ENCODE data around the gene TSPAN17. TPM values are rescaled to one million over a fixed set of nuclear protein-coding genes. Genes with fewer than 3 reads are reported as not detected.

TSPAN17 gene
- total and polyA plus RNA-seq, 9 of the 15 experiments (the other 6 are each of a cell fraction or from before 2014, with no cell fraction given): 0.73 to 58.3 (median 34.5) TPM

GRCh38 chr5:176704355-176704754 lies 57.1 kb downstream of the TSPAN17 start:
- FAIRE-seq (no peak), DNase-seq (ENCODE audit: extremely low read depth in 1 of 4, low spot score in 3 of 4) (no peak), ATAC-seq (no peak)
- H3K4me3 ChIP-seq: no peak overlapping the region
- intact Hi-C loops (cut with micrococcal nuclease) (no loop called here), in situ Hi-C loops (cut with MboI) (no loop called here)
- H3K27ac ChIP-seq (ENCODE audit: extremely low read depth, low read depth, low read length): no peak overlapping the region
- H2AFZ ChIP-seq (ENCODE audit: low read depth, low read length): no peak overlapping the region
- no peak overlapping the region for H3K9ac ChIP-seq (ENCODE audit: insufficient read depth in 1 of 2, low read depth in 2 of 2, low read length in 2 of 2)
- H3K79me2 ChIP-seq (ENCODE audit: control insufficient read depth, insufficient read depth, low read length): no peaks in the 10 kb centered on the region
- no peaks in the 10 kb centered on the region for H3K9me3 ChIP-seq (replicated peaks; ENCODE audit: control insufficient read depth, insufficient read depth, low read depth, low read length)
- H3K4me2 ChIP-seq (ENCODE audit: insufficient read depth, low read length): no peak overlapping the region
- ChIA-PET POLR2A (no interaction called here), CTCF (ENCODE audit: low intra/inter-chr PET ratio) (no interaction called here)
- peaks cover 3% of the 10 kb centered on the region; the same call in 1 of the 2 replicates for H4K20me1 ChIP-seq (replicated peaks; ENCODE audit: control insufficient read depth, insufficient read depth, low read length)
- peak; percentile 97 for TF ChIP-seq ZKSCAN8 (CRISPR knock-in tag; IDR thresholded peaks at IDR 0.05)
- peak; percentile 51 for TF ChIP-seq RBM25 (IDR thresholded peaks at IDR 0.05; ENCODE audit: low read depth, low read length, severe bottlenecking)
- 0 out of 2 replicates have a peak, but pooled peaks have one; percentile 13 for TF ChIP-seq BCOR (IDR thresholded peaks at IDR 0.05)
- no peak for TF ChIP-seq ZNF785 (CRISPR knock-in tag; IDR thresholded peaks at IDR 0.05)
- peaks cover 0 to 4% of the 10 kb centered on the region in 2 experiments; a peak in 1 of 5 replicates for H3K4me1 ChIP-seq (replicated peaks in 1 of 2; ENCODE audit: control insufficient read depth in 2 of 2, insufficient read depth in 2 of 2, low read length in 2 of 2)
- H3K27me3 ChIP-seq (ENCODE audit: control insufficient read depth in 2 of 2, insufficient read depth in 2 of 2, low read length in 2 of 2): peaks cover 53 to 82% of the 10 kb centered on the region in 2 experiments
- no peaks in the 10 kb centered on the region for H3K36me3 ChIP-seq (ENCODE audit: control insufficient read depth, insufficient read depth, low read length)
- WGBS (ENCODE audit: insufficient coverage, low coverage, missing lambda C conversion rate): 2% methylated on average over 3 of the region's 3 CpGs
- BruUV-seq (replicated peaks): no TSS peak
- no peaks in the 10 kb centered on the region for H3K9me1 ChIP-seq (ENCODE audit: control insufficient read depth, insufficient read depth, low read length)

- Histone ChIP-seq H3K9ac (ENCODE audit: insufficient read depth in 1 of 2, low read depth in 2 of 2, low read length in 2 of 2) (no peak overlapping the region), H3K4me1 (replicated peaks in 1 of 2; ENCODE audit: control insufficient read depth in 2 of 2, insufficient read depth in 2 of 2, low read length in 2 of 2) (peaks cover 0 to 4% of the 10 kb centered on the region in 2 experiments; a peak in 1 of 5 replicates), H3K4me2 (ENCODE audit: insufficient read depth, low read length) (no peak overlapping the region), H2AFZ (ENCODE audit: low read depth, low read length) (no peak overlapping the region), H3K9me1 (ENCODE audit: control insufficient read depth, insufficient read depth, low read length) (no peaks in the 10 kb centered on the region), H3K36me3 (ENCODE audit: control insufficient read depth, insufficient read depth, low read length) (no peaks in the 10 kb centered on the region), H4K20me1 (replicated peaks; ENCODE audit: control insufficient read depth, insufficient read depth, low read length) (peaks cover 3% of the 10 kb centered on the region; the same call in 1 of the 2 replicates), H3K27ac (ENCODE audit: extremely low read depth, low read depth, low read length) (no peak overlapping the region), H3K79me2 (ENCODE audit: control insufficient read depth, insufficient read depth, low read length) (no peaks in the 10 kb centered on the region), H3K27me3 (ENCODE audit: control insufficient read depth in 2 of 2, insufficient read depth in 2 of 2, low read length in 2 of 2) (peaks cover 54 to 84% of the 10 kb centered on the region in 2 experiments), H3K4me3 (no peak overlapping the region), H3K9me3 (replicated peaks; ENCODE audit: control insufficient read depth, insufficient read depth, low read depth, low read length) (no peaks in the 10 kb centered on the region)
- intact Hi-C loops (cut with micrococcal nuclease): no loop called here
- WGBS (ENCODE audit: insufficient coverage, low coverage, missing lambda C conversion rate): under 1% methylated on average over 12 of the region's 12 CpGs
- ChIA-PET POLR2A (no interaction called here), CTCF (ENCODE audit: low intra/inter-chr PET ratio) (no interaction called here)
- in situ Hi-C loops (cut with MboI): no loop called here
- no peak for DNase-seq (ENCODE audit: extremely low read depth in 1 of 4, low spot score in 3 of 4)
- no peak for ATAC-seq
- BruUV-seq (replicated peaks): no TSS peak
- FAIRE-seq: no peak
- no peak for TF ChIP-seq ZNF609 (CRISPR knock-in tag; IDR thresholded peaks at IDR 0.05; ENCODE audit: borderline replicate concordance)
Measured at GRCh38 chr5:176704817-176705216, 57.5 kb downstream of the TSPAN17 start.
